GM19035 (cell line): ENCODE results near the gene HDGFL2.
"Not testable (repeated sequence)": the region's sequence is repeated elsewhere in the genome, so short reads cannot be mapped to it uniquely, and the experiment has no call there.

ENCODE experiments used
- ATAC-seq: cut with Tn5 transposase; IDR thresholded peaks from one replicate; pipeline ENCODE4 v1.9.1; 2021; ENCODE audit not compliant: unreplicated experiment

The HDGFL2 gene

GRCh38 chr19:4511300-4512054, 39.4 kb downstream of the HDGFL2 start:
- no peak for ATAC-seq

GRCh38 chr19:4512070-4512469, 40.0 kb downstream of the HDGFL2 start:
- no peak for ATAC-seq

DNA sequence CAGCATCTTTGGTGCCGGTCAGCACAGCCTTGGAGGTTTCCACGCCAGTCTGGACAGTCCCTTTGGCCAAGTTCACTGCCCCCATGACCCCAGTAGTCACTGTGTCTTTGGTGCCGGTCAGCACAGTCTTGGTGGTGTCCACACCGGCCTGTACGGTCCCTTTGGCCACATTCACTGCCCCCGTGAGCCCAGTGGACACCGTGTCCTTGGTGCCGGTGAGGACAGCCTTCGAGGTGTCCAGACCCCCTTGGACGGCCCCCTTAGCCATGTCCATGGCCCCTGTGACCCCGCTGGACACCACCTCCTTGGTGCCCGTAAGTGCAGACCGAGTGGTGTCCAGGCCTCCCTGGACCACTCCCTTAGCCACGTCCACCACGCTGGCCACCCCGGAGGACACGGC, 41.2 kb downstream of the HDGFL2 start:
- ATAC-seq, result no peak

- ATAC-seq, result no peak
Observed at GRCh38 chr19:4515732-4516131, 43.6 kb downstream of the HDGFL2 start.

DNA sequence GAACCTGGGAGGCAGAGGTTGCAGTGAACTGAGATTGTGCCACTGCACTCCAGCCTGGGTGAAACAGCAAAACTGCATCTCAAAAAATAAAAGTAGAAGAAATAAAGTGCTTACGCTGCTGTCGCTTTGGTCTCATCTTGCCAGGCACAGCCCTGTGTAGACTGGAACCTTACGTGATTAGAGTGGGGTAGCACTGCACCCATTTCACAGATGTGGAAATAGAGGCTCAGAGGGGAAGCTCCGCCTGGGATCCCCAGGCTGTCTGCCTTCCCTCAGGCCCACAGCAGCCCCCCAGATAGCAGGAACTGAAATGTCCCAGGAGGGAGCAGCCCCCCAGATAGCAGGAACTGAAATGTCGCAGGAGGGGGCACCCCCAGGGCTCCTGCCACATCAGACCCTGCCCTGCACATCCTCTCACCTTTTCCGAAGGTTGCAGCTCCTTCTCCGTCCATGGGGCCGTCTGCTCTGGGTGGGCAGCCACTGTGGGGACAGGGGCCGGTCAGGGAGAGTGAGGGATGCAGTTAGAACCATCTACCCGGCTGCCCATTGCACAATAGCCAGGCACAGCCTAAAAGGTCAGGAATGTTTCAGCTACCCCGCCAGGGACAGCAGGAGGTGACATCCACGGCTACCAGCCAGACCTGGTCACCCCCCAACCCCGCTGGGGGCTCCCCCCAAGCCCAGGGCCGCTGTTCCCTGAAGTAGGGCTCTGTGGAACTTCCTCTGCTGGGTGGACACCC, 44.3 kb downstream of the HDGFL2 start:
- no peak for ATAC-seq

GRCh38 chr19:4516939-4517300, 44.8 kb downstream of the HDGFL2 start:
- ATAC-seq, result no peak

GRCh38 chr19:4517451-4518057, 45.5 kb downstream of the HDGFL2 start:
- no peak for ATAC-seq

- no peak for ATAC-seq
Observed at GRCh38 chr19:4518345-4519171, 46.5 kb downstream of the HDGFL2 start, which contains the start of gene PLIN4. TSS of gene PLIN4 (minus strand) at chr19:4518486. CDS start at chr19:4518272, 214 bp downstream.

DNA sequence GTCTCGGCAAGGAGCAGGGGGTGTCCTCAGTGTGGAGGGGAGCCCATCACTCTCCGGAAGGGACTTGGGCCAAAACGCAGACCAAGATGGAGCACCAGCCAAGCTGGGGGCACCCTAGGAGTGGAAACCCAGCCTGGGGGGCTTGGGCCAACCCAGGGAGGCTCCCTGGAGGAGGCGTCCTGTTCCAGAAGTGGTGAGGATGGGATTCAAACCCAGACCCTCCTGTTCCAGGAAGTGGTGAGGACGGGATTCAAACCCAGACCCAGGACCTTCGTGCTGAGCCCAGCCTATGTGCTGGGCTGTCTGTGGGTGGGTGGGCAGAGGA, 47.0 kb downstream of the HDGFL2 start:
- no peak for ATAC-seq

- no peak for ATAC-seq
Observed at GRCh38 chr19:4519521-4520277, 47.6 kb downstream of the HDGFL2 start.

DNA sequence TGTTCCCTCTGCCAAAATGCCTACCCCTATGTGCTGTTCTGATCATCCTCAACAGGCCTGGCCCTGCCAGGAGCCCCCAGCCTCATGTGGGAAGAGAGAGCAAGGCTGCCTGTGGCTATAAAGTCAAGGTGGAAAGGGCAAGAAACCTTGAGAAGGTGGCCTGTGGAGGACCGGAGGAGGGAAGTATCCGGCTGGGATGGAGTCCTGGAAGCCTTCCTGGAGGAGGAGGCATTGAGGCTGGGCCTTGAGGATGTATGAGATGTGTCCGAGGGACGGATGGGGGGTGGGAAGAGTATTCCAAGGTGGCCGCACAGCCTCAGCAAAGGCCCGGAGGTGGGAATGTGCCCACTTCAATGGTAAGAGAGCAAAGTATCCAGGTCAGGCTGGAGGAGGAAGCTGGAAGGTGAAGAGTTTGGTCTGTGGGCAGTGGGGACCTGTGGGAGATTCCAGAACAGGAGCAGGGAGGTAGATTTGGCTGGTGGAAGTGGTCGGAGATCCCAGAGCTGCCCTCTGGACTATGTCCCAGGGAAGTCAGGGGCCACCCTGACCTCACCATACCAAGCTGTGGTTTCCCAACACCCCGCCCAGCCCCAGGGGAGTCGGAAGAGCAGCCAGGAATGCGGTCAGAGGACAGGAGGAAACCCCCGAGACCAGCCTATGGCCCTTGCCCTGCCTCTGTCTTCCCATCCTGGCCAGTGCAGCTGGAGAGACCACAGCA, 49.2 kb downstream of the HDGFL2 start:
- ATAC-seq, result no peak

DNA sequence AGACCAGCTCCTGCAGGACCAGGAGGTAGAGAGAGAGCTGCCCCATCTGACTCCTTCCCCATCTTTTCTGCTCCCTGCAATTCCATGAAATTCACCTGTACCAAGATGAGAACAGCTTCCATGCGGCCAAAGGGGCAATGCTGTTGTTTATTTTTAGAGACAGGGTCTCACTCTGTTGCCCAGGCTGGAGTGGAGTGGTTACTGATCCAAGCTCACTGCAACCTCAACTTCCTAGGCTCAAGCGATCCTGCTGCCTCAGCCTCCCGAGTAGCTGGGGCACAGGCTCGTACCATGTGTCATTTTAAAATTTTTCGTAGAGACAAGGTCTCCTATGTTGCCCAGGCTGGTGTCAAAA, 49.8 kb downstream of the HDGFL2 start:
- ATAC-seq, result no peak

DNA sequence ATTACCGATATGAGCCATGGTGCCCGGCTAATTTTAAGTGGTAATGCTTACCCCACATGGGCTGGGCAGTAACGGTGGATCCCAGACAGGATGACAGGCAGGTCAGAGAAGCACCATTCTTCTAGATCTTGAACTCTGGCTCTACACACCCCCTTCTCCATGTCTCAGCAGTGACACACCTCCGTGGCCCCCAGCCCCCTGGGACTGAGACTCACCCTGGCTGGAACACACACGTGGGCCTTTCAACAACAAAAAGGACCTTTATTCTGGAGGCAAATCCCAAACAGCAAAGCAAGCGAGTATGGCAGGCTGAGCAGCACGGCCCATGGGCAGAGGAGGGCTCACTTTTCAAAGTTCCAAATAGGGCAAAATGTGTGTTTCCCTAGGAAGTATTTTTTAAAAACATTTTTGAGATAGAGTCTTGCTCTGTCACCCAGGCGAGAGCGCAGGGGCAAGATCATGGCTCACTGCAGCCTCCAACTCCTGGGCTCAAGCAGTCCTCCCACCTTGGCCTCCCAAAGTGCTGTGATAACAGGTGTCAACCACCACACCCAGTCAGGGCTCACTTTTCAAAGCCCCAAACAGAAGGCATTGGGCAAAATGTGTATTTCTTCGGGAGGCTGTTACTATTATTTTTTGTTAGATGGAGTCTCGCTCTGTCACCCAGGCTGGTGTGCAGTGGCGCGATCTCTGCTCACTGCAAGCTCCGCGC, 50.4 kb downstream of the HDGFL2 start:
- no peak for ATAC-seq

DNA sequence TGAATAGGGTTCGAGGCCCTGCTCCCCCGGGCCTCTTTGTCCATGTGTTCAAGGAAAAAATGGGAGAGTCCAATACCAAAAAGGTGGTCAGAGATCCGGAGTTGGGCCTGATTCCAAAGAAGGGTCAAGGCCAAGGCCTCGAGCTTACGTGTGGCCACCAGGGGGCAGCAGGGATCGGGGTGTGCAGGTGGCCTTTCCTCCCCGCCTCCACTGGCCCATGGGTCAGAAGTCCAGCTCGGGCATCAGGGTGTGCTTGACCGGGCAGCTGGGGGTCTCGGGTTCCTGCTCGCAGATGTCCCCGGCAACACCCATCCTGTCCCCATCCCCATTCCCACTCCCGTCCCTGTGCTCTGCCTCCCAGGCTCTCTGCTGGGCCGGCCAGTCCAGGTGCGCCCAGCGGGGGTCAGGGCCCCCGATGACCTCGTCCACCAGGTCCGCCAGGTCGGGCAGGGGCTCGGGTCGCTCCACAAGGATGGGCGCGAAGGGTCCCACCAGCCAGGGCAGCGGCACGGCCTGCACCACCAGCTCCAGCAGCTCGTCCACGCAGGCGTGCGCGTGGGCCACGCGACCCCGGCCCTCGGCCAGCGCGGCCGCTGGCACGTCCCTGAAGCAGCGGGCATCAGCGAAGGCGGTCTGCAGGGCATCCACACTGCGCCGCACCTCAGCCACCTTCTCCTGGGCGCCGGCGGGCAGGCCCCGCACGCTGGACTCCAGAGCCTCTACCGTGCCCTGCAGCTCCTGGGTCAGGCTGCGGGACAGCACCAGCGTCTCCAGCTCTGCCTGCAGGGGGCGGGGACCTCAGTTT, 51.4 kb downstream of the HDGFL2 start:
- ATAC-seq, result no peak

GRCh38 chr19:4524808-4525562, 52.9 kb downstream of the HDGFL2 start:
- ATAC-seq, result no peak

GRCh38 chr19:4525563-4526002, 53.5 kb downstream of the HDGFL2 start:
- no peak for ATAC-seq

DNA sequence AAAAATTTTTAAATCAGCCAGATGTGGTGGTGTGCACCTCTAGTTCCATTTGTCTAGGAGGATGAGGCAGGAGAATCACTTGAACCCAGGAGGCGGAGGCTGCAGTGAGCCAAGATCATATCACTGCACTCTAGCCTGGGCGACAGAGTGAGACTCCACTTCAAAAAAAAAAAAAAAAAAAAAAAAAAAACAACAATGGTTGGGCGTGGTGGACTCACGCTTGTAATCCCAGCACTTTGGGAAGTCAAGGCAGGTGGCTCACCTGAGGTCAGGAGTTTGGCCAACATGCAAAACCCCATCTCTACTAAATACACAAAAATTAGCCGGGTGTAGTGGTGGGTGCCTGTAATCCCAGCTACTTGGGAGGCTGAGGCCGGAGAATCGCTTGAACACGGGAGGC, 55.3 kb downstream of the HDGFL2 start:
- ATAC-seq, result not testable (repeated sequence)

DNA sequence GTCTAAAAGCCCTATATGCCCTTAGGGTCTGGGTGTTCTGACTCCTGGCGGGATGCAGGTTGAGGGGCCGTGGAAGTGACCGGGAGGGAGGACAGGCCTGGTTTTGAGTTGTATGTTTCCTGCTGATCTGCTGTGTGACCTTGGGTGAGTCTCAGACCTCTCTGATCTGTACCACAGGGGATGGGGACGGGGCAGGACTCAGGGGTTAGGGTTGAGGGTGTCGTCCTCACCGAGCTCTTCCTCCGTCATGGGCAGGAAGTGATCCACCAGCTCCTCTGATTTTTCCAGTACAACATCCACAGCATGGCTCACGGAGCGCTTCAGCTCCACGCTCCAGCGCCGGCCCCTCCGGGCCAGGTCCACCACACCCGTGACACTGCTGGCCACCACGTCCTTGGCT, 56.7 kb downstream of the HDGFL2 start:
- no peak for ATAC-seq
